ENCODE measurements around the gene MLC1. TPM values are rescaled to one million over a fixed set of nuclear protein-coding genes. Genes with fewer than 3 reads are reported as not detected.

Gene MLC1
- total RNA-seq, 1 donor from 2014 or later = 2.3 TPM

DNA sequence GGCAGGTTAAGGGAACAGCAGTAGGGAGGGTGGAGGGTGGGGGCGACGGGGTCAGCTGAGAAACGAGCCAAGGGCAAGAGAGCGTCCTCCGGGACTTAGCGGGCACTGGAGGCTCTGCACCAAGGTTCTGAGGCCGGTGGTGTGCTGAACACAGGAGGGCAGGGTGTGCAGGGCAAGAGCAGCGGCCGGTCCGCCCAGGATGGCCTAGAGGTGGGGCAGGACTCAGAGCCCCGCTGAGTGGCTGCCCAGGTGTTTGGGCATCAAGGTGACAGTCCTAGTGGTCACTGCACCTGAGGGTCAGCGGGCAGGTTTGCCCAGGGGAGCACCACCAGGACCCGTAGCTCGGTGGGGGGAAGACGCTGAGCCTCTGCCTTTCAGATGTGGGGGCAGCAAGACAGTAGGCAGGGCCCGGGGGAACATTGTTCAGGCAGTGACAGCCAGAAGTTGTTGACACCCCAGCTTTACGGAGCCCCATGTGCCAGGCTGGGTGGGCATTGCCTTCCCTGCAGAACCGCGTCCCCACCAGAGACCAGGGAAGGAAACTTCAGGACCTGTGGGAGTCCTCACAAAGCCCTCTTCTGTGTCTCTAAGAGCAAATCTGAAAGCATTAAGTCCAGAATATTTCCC lies 22.6 kb downstream of the MLC1 start:
- TF ChIP-seq, protein P1, sequence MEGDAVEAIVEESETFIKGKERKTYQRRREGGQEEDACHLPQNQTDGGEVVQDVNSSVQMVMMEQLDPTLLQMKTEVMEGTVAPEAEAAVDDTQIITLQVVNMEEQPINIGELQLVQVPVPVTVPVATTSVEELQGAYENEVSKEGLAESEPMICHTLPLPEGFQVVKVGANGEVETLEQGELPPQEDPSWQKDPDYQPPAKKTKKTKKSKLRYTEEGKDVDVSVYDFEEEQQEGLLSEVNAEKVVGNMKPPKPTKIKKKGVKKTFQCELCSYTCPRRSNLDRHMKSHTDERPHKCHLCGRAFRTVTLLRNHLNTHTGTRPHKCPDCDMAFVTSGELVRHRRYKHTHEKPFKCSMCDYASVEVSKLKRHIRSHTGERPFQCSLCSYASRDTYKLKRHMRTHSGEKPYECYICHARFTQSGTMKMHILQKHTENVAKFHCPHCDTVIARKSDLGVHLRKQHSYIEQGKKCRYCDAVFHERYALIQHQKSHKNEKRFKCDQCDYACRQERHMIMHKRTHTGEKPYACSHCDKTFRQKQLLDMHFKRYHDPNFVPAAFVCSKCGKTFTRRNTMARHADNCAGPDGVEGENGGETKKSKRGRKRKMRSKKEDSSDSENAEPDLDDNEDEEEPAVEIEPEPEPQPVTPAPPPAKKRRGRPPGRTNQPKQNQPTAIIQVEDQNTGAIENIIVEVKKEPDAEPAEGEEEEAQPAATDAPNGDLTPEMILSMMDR (IDR thresholded peaks at IDR 0.05) = no peak
- intact Hi-C loops (cut with DNase I) = no loop called here
- H3K4me3 ChIP-seq = no peak overlapping the region
- DNase-seq (no peak), ATAC-seq (no peak)
- H3K9me3 ChIP-seq = no peaks in the 10 kb centered on the region
- H3K27ac ChIP-seq = no peak overlapping the region
- H3K36me3 ChIP-seq = no peaks in the 10 kb centered on the region
- H3K27me3 ChIP-seq = peaks cover 17% of the 10 kb centered on the region
- peaks cover 6% of the 10 kb centered on the region for H3K4me1 ChIP-seq

DNA sequence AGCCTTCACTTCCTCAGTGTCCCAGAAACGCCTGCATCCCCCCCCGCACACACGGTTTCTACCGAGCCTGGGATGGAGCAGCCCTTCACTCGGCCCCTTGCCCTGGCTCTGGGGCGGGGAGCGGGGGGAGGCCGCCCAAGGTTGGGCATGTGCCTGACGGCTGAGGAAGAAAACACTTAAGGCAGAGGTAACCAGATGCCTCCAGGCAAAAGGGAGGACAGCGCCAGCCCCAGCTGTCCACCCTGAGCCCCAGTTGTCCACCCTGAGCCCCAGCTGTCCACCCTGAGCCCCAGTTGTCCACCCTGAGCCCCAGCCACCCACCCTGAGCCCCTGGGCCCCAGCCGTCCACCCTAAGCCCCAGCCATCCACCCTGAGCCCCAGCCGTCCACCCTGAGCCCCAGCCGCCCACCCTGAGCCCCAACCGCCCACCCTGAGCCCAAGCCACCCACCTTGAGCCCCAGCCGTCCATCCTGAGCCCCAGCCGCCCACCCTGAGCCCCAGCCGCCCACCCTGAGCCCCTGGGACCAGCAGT lies 23.3 kb downstream of the MLC1 start:
- Histone ChIP-seq H3K4me3 (no peak overlapping the region), H3K36me3 (no peaks in the 10 kb centered on the region), H3K27me3 (peaks cover 17% of the 10 kb centered on the region), H3K27ac (no peak overlapping the region), H3K9me3 (no peaks in the 10 kb centered on the region), H3K4me1 (peaks cover 6% of the 10 kb centered on the region)
- ATAC-seq (no peak), DNase-seq (no peak)
- TF ChIP-seq, protein P1 (IDR thresholded peaks at IDR 0.05) = no peak
- intact Hi-C loops (cut with DNase I) = no loop called here

DNA sequence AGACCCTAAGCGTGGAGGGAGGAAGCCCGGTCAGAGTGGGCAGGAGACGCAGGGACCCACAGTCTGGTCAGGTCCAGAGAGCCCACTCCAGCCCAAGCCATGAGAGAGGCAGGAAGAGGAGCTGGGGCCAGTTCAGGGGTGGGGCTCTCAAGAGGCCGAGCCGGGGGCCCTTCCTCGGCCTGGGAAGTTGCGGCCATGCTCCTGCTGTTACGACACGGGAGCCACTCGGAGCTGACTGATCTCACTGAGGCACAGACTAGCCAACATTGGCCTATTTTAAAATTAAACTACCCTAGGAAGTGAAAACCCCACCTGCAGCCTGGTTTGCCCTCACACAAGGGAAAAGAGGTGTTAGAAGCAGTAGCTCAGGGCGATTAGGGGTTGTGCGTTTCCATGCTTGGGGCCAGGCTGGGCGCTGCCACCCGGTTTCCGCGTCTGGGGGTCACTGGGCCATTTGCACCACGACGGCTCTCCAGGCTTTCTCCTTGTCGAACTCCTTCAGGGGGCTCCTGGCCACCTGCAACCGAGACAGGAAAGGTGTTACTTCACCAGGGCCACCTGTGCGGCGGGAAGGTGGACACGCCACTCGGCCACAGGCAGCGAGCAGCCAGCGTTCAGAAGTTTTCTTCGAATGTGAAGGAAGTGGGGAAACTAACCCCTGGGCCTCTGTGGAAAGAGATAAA lies 23.9 kb downstream of the MLC1 start:
- no peak overlapping the region for H3K4me3 ChIP-seq
- DNase-seq (no peak), ATAC-seq (peak; percentile 35)
- no peaks in the 10 kb centered on the region for H3K36me3 ChIP-seq
- H3K27ac ChIP-seq = no peak overlapping the region
- intact Hi-C loops (cut with DNase I) = no loop called here
- H3K27me3 ChIP-seq = peaks cover 17% of the 10 kb centered on the region
- TF ChIP-seq, protein P1 (IDR thresholded peaks at IDR 0.05) = no peak
- H3K9me3 ChIP-seq = no peaks in the 10 kb centered on the region
- peaks cover 6% of the 10 kb centered on the region for H3K4me1 ChIP-seq

DNA sequence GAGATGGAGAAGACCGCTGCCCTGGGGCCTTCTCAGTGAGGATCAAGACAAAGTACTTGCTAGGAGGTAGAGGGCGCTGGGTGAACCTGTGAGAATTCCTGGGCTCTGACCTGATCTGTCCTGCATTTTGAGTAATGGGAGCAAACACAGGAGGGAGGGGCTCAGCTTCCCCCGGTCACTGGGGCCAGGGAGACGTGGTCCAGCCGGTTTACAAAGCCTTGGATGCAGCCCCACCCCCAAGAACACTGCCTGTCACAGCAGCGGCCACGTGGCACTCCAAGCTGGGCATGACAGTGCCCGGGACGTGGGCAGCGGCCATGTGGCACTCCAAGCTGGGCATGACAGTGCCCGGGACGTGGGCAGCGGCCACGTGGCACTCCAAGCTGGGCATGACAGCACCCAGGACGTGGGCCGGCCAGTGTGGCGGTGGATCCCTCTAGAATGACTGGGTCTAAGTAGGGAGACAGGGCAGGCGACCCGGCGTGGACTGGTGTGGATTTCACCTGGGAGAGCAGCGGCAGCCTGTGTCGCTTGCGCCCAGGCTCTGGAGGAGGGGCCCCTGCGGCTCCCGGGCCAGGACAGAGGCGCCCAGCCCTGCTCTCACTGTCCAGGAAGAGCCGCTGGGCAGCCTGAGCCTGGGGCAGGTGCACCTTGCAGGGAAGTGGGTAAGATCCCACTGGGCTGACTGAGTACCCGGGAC lies 24.6 kb downstream of the MLC1 start:
- Histone ChIP-seq H3K9me3 (no peaks in the 10 kb centered on the region), H3K36me3 (no peaks in the 10 kb centered on the region), H3K27me3 (peaks cover 17% of the 10 kb centered on the region), H3K27ac (no peak overlapping the region), H3K4me1 (peaks cover 6% of the 10 kb centered on the region), H3K4me3 (no peak overlapping the region)
- ATAC-seq (peak; percentile 44), DNase-seq (no peak)
- TF ChIP-seq, protein P1 (IDR thresholded peaks at IDR 0.05) = no peak
- intact Hi-C loops (cut with DNase I) = no loop called here

DNA sequence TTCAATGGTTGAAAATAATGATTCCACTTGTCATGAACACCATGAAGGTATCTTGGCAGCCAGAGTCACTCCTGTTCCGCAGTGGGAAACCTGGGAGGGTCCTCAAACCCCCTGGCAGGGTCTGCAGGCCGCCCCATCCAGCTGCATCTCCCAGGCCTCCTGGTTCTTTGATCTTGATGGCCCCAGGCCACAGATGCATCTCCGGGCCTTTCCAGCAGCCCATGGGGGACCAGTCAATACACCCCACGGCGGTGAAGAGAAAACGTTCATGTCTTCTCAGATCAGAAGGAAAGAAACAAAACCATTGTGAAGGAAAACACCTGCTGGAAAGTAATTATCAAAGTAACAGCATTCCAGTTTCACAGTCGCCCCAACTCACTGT lies 25.4 kb downstream of the MLC1 start:
- Histone ChIP-seq H3K27ac (no peak overlapping the region), H3K36me3 (no peaks in the 10 kb centered on the region), H3K4me1 (peaks cover 6% of the 10 kb centered on the region), H3K9me3 (no peaks in the 10 kb centered on the region), H3K27me3 (peaks cover 17% of the 10 kb centered on the region), H3K4me3 (no peak overlapping the region)
- TF ChIP-seq, protein P1 (IDR thresholded peaks at IDR 0.05) = no peak
- intact Hi-C loops (cut with DNase I) = no loop called here
- DNase-seq (no peak), ATAC-seq (no peak)
